ENCODE results near the gene ZSCAN25.

- TF ChIP-seq KDM5A (IDR thresholded peaks at IDR 0.05; ENCODE audit: borderline replicate concordance, low read length) (no peak), POLR2AphosphoS5 (IDR thresholded peaks at IDR 0.05; ENCODE audit: low read depth, low read length) (no peak), GLI4 (CRISPR knock-in tag; IDR thresholded peaks at IDR 0.05; ENCODE audit: borderline replicate concordance) (no peak), TP53 (CRISPR knock-in tag; conservative IDR thresholded peaks at IDR 0.05) (no peak), MTF2 (CRISPR knock-in tag; IDR thresholded peaks at IDR 0.05; ENCODE audit: borderline replicate concordance) (no peak), POLR2A (IDR thresholded peaks at IDR 0.05; ENCODE audit: insufficient read depth in 1 of 2, low read depth in 2 of 2, low read length in 2 of 2) (no peak), JUND (CRISPR knock-in tag; IDR thresholded peaks at IDR 0.05) (no peak), ZNF224 (CRISPR knock-in tag; IDR thresholded peaks at IDR 0.05) (no peak), XRCC5 (optimal IDR thresholded peaks at IDR 0.05; ENCODE audit: low read length) (no peak)
These were observed 7.7 kb downstream of the ZSCAN25 start for GRCh38 chr7:99624484-99624883.

Data from HepG2 (cell line).